ENCODE measurements around the gene SH2B2.
"Not testable (repeated sequence)": the region's sequence is repeated elsewhere in the genome, so short reads cannot be mapped to it uniquely, and the experiment has no call there.

The SH2B2 gene

GRCh38 chr7:102287111-102287980 lies 678 bp downstream of the SH2B2 start:
- DNase-seq = no peak

DNA sequence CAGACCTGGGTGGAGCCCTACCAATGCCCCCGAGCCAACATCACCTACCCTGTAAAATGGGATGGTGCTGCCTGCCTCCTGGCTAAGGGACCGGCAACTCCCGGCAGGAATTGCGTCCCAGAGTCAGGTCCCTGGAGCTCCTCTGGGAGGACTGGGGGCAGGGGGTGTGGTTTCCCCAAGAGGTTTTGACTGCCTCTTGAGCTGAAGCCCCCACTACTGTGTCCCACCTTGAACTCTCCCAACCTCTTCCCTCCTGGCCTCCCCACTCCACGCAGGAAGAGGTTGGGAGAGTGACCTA lies 1.3 kb downstream of the SH2B2 start:
- no peak for DNase-seq

DNA sequence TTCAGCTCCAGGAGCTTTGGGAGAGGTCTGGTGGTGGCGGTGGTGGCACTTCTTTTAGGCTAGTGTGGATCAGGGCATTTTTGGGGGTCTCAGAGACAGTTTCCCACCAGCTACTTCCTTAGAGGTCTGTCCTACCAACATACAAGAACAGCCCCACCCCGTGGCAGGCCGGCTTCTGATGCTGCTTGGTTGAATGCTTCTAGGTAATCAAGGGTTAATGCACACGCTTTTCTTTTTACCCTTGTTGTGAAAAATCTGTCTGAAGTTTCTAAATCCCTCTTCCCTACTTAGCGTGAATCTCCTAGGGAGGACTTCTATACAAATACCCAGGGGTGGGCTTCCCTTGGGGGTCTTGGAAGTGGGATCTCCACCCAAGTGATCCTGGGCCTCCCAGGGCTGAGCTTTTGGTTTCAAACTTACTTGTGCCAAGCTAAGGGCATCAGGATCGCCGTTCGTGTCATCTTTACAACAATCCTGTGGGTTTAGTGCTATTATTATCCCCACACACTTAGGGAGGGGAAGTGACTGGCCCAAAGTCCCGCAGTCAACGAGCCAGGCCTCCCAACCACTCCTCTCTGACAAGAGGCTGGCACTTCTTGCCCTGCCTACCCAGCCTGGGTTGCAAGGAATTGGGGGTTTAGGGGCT lies 1.7 kb downstream of the SH2B2 start:
- DNase-seq = no peak

- no peak for DNase-seq
These were observed 2.4 kb downstream of the SH2B2 start for GRCh38 chr7:102289057-102289456.

DNA sequence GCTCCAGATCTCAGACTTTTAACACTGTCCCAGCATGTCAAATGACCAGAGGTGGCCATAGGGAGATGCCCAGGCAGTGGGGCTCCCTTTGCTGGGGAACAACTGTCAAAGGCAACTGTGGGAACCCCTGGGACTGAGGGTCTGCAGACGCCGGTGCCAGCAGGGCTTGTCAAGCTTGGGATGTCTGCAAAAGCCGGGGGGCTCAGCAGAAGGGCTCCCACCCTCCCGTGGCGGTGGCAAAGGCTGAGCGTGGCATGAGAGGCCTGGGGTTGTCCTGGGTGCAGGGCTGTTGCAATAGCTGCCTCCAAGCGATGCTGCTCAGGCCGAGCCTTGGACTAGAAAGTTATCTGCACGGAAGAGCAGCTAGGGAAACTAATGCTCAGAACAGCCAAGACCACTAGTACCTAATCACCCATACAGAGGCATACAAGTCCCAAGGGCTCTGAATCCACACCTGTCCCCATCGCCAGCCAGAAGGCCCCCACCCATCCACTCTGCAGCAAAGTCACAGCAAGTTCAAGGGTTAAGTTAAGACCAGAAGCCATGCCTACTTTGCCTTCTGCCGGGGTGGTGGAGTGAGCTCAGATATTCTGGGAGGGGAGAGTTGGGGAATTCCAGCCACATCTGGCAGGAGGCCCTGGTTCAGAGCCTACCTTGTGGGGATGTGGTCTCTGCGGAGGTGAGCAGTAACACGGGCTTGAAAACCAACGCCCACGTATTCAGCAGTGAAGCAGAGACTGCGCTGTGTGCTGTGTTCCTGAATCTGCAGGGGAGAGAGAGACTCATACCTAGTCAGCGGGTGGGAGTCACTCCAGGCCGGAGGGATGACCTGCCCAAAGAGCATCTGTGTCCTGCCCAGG lies 4.6 kb downstream of the SH2B2 start:
- no peak for DNase-seq

DNA sequence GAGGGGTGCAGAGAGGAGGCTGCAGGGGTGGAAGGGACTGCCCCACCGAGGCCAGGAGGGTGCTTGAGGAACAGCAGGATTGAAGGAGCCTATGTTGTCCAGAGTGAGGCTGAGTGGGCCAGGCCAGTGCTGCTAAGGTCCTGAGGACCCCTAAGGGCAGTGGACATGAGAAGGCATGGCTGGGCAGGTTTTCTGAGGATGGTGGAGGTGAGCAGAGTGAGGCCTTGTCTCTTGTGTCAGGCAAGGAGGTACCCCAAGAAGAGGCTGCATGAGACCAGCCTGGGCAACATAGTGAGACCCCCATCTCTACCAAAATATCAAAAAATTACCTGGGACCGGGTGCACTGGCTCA lies 5.2 kb downstream of the SH2B2 start:
- no peak for DNase-seq

- DNase-seq = no peak
These were observed 6.4 kb downstream of the SH2B2 start for GRCh38 chr7:102292813-102293798.

DNA sequence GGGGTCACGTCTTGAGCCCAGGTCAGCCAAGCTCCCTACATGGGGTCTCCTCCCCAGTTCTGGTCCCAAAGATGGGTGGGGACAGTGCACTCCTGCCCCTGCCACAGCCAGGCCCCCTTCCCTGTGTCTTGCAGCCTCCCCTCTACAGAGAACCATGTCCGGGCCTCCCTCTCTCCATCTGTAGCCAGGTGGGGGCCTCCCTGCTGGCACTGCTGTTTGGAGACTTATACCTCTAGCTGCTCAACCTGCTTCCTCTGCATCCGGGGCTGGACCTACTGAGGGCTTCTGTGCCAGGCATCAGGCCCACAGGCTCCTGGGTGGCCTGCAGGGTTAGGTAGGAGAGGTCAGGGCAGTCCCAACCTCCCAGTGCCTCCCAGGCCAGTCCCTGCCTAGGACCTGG lies 7.9 kb downstream of the SH2B2 start:
- DNase-seq = no peak

- no peak for DNase-seq
These were observed 8.9 kb downstream of the SH2B2 start for GRCh38 chr7:102295346-102296178.

GRCh38 chr7:102296179-102296438 lies 9.4 kb downstream of the SH2B2 start:
- DNase-seq = no peak

DNA sequence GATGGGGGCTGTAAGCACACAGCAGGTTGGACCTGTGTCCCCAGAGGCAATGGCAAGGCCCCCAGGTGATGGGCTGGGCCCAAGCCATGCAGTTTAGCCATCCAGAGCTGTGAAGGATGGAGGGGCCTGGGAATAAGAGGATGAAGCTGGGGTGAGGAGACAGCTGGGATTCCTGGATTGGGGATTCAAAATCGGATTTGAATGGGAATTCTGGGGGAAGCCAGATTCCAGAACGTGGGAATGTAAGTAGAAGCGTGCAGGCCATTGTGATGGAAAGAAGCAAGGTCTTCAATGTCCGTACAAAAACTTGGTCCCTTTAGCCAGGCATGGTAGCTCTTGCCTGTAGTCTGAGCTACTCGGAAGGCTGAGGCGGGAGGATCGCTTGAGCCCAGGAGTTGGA lies 9.8 kb downstream of the SH2B2 start:
- no peak for DNase-seq

DNA sequence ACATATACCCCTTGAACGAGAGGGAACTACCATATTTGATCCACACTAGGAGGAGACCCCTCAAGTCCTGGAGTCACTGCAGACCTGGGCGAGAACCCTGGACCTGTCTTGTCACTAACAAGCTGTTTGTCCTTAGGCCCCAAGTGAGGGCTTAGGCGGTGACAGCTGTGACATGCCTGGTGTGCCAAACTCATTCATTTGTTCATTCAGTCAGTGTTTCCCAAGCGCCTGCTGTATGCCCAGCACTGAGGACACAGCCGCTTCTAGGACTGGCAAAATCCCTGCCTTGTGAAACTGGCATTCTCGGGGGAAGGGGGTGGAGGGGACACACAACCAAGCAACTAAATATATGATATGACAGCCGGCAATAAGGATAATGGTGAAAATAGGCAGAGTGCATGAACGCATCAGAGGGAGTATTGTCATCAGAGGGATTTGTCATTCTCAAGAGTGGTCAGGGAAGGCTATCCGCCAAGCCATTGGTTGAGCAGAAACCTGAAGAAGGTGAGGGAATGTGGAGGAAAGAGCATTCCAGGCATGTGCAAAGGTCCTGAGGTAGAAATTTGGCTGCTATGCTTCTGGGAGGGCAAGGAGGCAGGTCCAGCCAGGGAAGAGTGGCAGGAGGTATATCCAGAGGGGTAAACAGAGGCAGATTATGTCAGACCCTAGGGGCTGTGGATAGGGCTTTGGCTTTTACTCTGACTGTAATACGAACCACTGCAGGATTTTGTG lies 11.0 kb downstream of the SH2B2 start:
- no peak for DNase-seq

DNA sequence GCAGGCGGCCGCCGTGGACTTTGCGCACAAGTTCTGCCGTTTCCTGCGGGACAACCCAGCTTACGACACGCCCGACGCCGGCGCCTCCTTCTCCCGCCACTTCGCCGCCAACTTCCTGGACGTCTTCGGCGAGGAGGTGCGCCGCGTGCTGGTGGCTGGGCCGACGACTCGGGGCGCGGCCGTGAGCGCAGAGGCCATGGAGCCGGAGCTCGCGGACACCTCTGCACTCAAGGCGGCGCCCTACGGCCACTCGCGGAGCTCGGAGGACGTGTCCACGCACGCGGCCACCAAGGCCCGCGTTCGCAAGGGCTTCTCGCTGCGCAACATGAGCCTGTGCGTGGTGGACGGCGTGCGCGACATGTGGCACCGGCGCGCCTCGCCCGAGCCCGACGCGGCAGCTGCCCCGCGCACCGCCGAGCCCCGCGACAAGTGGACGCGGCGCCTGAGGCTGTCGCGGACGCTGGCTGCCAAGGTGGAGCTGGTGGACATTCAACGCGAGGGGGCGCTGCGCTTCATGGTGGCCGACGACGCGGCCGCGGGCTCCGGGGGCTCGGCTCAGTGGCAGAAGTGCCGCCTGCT lies 14.1 kb downstream of the SH2B2 start:
- no peak for DNase-seq

DNA sequence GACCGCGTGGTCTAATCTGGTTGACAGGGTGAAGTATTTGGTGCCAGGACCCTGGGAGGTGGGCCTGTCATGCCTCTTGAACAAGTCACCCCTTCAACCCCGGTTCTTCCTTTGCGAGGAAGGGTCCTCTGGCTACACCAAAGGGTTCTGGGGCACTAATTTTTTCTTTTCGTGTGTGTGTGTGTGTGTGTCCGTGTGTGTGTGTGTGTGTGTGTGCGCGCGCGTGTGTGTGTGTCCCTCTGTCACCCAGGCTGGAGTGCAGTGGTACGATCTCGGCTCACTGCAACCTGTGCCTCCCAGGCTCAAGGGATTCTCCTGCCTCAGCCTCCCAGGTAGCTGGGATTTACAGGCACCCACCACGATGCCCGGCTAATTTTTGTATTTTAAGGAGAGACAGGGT lies 14.7 kb downstream of the SH2B2 start:
- DNase-seq = not testable (repeated sequence)

DNA sequence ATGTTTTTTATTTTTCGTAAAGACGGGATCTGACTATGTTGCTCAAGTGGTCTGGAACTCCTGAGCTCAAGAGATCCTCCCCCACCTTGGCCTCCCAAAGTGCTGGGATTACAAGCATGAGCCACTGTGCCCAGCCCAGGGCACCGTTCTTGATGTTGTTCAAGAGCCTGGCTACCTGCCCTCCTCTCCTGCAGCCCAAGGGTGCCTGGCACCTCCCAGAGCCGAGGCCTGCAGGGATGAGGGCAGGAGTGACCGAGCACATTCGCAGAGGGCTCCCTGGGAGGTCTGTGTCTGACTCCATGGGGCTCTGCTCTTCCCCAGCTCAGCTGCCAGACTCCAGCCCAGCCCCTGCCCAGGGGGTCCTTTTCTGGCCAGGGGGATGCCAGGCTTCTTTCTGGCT lies 15.4 kb downstream of the SH2B2 start:
- no peak for DNase-seq

- peak; percentile 87 for DNase-seq
These were observed 17.2 kb downstream of the SH2B2 start for GRCh38 chr7:102303669-102304422.

GRCh38 chr7:102304668-102305067 lies 18.0 kb downstream of the SH2B2 start:
- DNase-seq = peak; percentile 71

DNA sequence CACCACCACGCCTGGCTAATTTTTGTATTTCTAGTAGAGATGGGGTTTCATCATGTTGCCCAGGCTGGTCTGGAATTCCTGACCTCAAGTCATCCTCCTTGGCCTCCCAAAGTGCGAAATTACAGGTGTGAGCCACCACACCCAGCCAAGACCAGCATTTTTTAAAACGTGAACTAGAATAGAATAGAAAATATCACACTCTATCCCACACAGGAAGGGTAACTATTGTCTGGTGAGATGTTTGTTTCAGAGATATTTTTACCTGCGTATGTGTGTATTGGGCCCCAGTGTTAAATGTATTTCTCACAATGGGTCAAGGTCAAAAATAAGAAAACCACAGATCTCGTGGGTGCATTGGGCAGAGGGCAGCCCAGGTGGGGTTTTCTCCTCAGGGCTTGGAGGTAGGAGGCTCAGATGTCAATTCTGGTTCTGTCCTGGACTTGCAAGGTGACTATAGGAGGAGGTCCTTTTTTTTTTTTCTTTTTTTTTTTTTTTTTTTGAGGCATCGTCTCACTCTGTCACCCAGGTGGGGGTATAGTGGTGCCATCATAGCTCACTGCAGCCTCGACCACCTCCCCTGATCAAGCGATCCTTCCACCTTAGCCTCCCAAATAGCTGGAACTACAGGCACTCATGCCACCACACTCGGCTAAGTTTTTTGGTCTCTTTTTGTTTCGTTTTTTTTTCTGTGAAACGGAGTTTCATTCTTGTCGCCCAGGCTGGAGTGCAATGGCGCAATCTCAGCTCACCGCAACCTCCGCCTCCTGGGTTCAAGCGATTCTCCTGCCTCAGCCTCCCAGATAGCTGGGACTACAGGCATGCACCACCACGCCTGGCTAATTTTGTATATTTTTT lies 19.0 kb downstream of the SH2B2 start:
- DNase-seq = no peak
